IMR-90 (cell line): ENCODE measurements around the gene GRSF1. TPM values are rescaled to one million over a fixed set of nuclear protein-coding genes. Genes with fewer than 3 reads are reported as not detected.

ENCODE experiments used
- ATAC-seq: fragments of 200-7000 bp; cut with Tn5 transposase; 2 replicates; pipeline ENCODE4 v1.9.1; 2020; ENCODE audit warnings: low read depth, mild to moderate bottlenecking, moderate library complexity
- BruUV-seq: library from RNA; stranded (reverse); fragments of 400-500 nt; replicated peaks from 2 replicates; lab custom pipeline; 2021; lab: Mats Ljungman, UMichigan
- CTCF ChIA-PET: fragments of 300-600 bp; formaldehyde crosslinking; extraction: SDS; loops from one replicate; lab custom pipeline; 2021; ENCODE audit warnings: antibody characterized with exemption; lab: Yijun Ruan, JAX
- POLR2A ChIA-PET: fragments of 300-600 bp; sonication (Branson Sonifier 250); formaldehyde crosslinking; loops from one replicate; lab custom pipeline; 2022; ENCODE audit warnings: antibody characterized with exemption; ENCODE audit not compliant: unreplicated experiment; lab: Charles Lee
- DNase-seq: peaks from one replicate; pipeline ENCODE4 v3.0.0; 2013
- H2AFZ ChIP-seq: replicated peaks from 2 replicates; pipeline ENCODE3; 2013; ENCODE audit warnings: low read length, mild to moderate bottlenecking; ENCODE audit not compliant: poor library complexity
- H2AK5ac ChIP-seq: 2 replicates; pipeline ENCODE4 v1.6.1; 2013; ENCODE audit warnings: low read depth, low read length, inconsistent platforms
- H2AK9ac ChIP-seq: replicated peaks from 2 replicates; pipeline ENCODE3; 2013; ENCODE audit warnings: mild to moderate bottlenecking, low read depth, low read length, moderate library complexity; ENCODE audit not compliant: poor library complexity
- H2BK120ac ChIP-seq: 2 replicates; pipeline ENCODE4 v1.6.1; 2013; ENCODE audit warnings: low read depth, low read length, inconsistent platforms
- H2BK15ac ChIP-seq: 3 replicates; pipeline ENCODE4 v1.6.1; 2013; ENCODE audit warnings: low read depth, low read length, inconsistent platforms
- H2BK20ac ChIP-seq: 2 replicates; pipeline ENCODE4 v1.6.1; 2013; ENCODE audit warnings: low read depth, mild to moderate bottlenecking, inconsistent platforms, low read length, moderate library complexity
- H2BK5ac ChIP-seq: 2 replicates; pipeline ENCODE4 v1.6.1; 2013; ENCODE audit warnings: mild to moderate bottlenecking, low read depth, low read length, inconsistent platforms; ENCODE audit not compliant: poor library complexity, severe bottlenecking
- H3K14ac ChIP-seq: replicated peaks from 2 replicates; pipeline ENCODE4 v1.6.1; 2013; ENCODE audit warnings: low read depth, low read length, inconsistent platforms
- H3K18ac ChIP-seq: 2 replicates; pipeline ENCODE4 v1.6.1; 2013; ENCODE audit warnings: low read depth, low read length, control low read depth
- H3K23ac ChIP-seq: 2 replicates; pipeline ENCODE4 v1.6.1; 2013; ENCODE audit warnings: low read depth, low read length, inconsistent platforms
- H3K27ac ChIP-seq: 2 replicates; pipeline ENCODE4 v1.5.1; 2013; ENCODE audit warnings: mild to moderate bottlenecking, control low read depth, low read length; ENCODE audit not compliant: insufficient read depth
- H3K27me3 ChIP-seq: 2 replicates; pipeline ENCODE4 v1.6.1; 2013; ENCODE audit warnings: low read length; ENCODE audit not compliant: control insufficient read depth, insufficient read depth
- H3K36me3 ChIP-seq: 2 replicates; pipeline ENCODE4 v1.6.1; 2013; ENCODE audit warnings: low read length, mixed read lengths; ENCODE audit not compliant: control insufficient read depth, insufficient read depth
- H3K4ac ChIP-seq: 2 replicates; pipeline ENCODE4 v1.6.1; 2013; ENCODE audit warnings: low read depth, low read length, inconsistent platforms
- H3K4me1 ChIP-seq: 2 replicates; pipeline ENCODE4 v1.6.1; 2013; ENCODE audit warnings: low read length, mixed read lengths; ENCODE audit not compliant: control insufficient read depth, insufficient read depth
- H3K4me2 ChIP-seq: 2 replicates; pipeline ENCODE4 v1.6.1; 2013; ENCODE audit warnings: low read depth, mild to moderate bottlenecking, control low read depth, low read length, moderate library complexity
- H3K4me3 ChIP-seq: 2 replicates; pipeline ENCODE4 v1.5.1; 2013; ENCODE audit warnings: low read depth, mild to moderate bottlenecking, control low read depth, low read length, moderate library complexity; ENCODE audit not compliant: insufficient read depth
- H3K56ac ChIP-seq: 2 replicates; pipeline ENCODE4 v1.6.1; 2013; ENCODE audit warnings: low read length, inconsistent platforms; ENCODE audit not compliant: insufficient read depth; ENCODE audit errors: extremely low read depth
- H3K79me1 ChIP-seq, 2 experiments: 2 replicates each; pipeline ENCODE4 v1.6.1; 2013; ENCODE audit warnings: low read length in 2 of 2, inconsistent platforms in 1 of 2, low read depth in 1 of 2
- H3K9ac ChIP-seq: 2 replicates; pipeline ENCODE4 v1.6.1; 2013; ENCODE audit warnings: low read depth, low read length, control low read depth
- H3K9me1 ChIP-seq: 2 replicates; pipeline ENCODE4 v1.6.1; 2013; ENCODE audit warnings: low read length, inconsistent platforms; ENCODE audit not compliant: insufficient read depth
- H3K9me3 ChIP-seq: 2 replicates; pipeline ENCODE4 v1.6.1; 2013; ENCODE audit warnings: low read length; ENCODE audit not compliant: control insufficient read depth, insufficient read depth
- H4K20me1 ChIP-seq: 2 replicates; pipeline ENCODE4 v1.6.1; 2013; ENCODE audit warnings: low read length, inconsistent platforms; ENCODE audit not compliant: insufficient read depth
- H4K5ac ChIP-seq: 2 replicates; pipeline ENCODE4 v1.6.1; 2013; ENCODE audit warnings: mild to moderate bottlenecking, low read depth, low read length, control low read depth
- H4K8ac ChIP-seq, 2 experiments: 2 replicates each; pipeline ENCODE4 v1.6.1; 2013; ENCODE audit warnings: low read depth in 2 of 2, low read length in 2 of 2, control low read depth in 1 of 2, inconsistent platforms in 1 of 2
- H4K91ac ChIP-seq: 2 replicates; pipeline ENCODE4 v1.6.1; 2013; ENCODE audit warnings: low read depth, low read length, inconsistent platforms; ENCODE audit not compliant: insufficient read depth
- CHD1 ChIP-seq: IDR thresholded peaks from 2 replicates; pipeline ENCODE4 v1.6.1; 2012; ENCODE audit warnings: low read depth, low read length, improper control_type of control experiment
- CTCF ChIP-seq: conservative IDR thresholded peaks from 2 replicates; pipeline ENCODE4 v1.5.1; 2012; ENCODE audit warnings: mild to moderate bottlenecking, low read depth, low read length, improper control_type of control experiment
- MAZ ChIP-seq: IDR thresholded peaks from 2 replicates; pipeline ENCODE4 v1.6.1; 2012; ENCODE audit warnings: low read depth, mild to moderate bottlenecking, low read length, improper control_type of control experiment, moderate library complexity, borderline replicate concordance
- RFX5 ChIP-seq: IDR thresholded peaks from 2 replicates; pipeline ENCODE4 v1.8.0; 2012; ENCODE audit warnings: low read depth, mild to moderate bottlenecking, low read length, moderate library complexity
- SMC3 ChIP-seq: fragments of 150-350 bp; IDR thresholded peaks from 2 replicates; pipeline ENCODE4 v1.6.1; 2016; ENCODE audit warnings: low read depth, mild to moderate bottlenecking, antibody characterized with exemption, low read length, moderate library complexity
- WGBS, 2 experiments: methylation state at CpG; one replicate each; pipeline versions ENCODE4 v1.1.5 to v1.1.7; 2013; ENCODE audit warnings: missing lambda C conversion rate in 2 of 2; ENCODE audit not compliant: insufficient read length in 1 of 2; ENCODE audit errors: extremely low coverage in 2 of 2; 5-methylcytosine and 5-hydroxymethylcytosine counted together
- dilution Hi-C: fragments of 300-500 bp; cut with HindIII; formaldehyde crosslinking; loops from one replicate; pipeline ENCODE4 v1.14.3; 2018; ENCODE audit warnings: low sequenced_read_pairs; ENCODE audit not compliant: unreplicated experiment
- in situ Hi-C: fragments of 300-500 bp; cut with MboI; formaldehyde crosslinking; loops from 3 replicates; pipeline ENCODE4 v1.14.3; 2019; ENCODE audit warnings: low sequenced_read_pairs, inconsistent platforms, mixed read lengths
- intact Hi-C: fragments of 100-400 bp; cut with micrococcal nuclease; formaldehyde crosslinking; loops from 2 replicates; pipeline ENCODE4 v1.10.0; 2022
- polyA plus RNA-seq, 3 experiments: library from polyadenylated mRNA; depleted of rRNA; stranded (reverse); fragments of >200 nt; gene quantifications; 2 replicates each; pipeline ENCODE4 v1.2.3, GENCODE V29; 2012; ENCODE audit warnings: low replicate concordance in 1 of 3
- total RNA-seq: library from RNA; depleted of rRNA; stranded (reverse); fragments of >200 nt; gene quantifications from 2 replicates; pipeline ENCODE4 v1.2.3, GENCODE V29; 2012
- TF ChIP-seq, protein P1 (sequence below): fragments of 150-350 bp; IDR thresholded peaks from 2 replicates; pipeline ENCODE4 v1.6.1; 2016; ENCODE audit warnings: low read depth, mild to moderate bottlenecking, low read length, moderate library complexity, borderline replicate concordance
- TF ChIP-seq, protein P2 (sequence below): fragments of 150-350 bp; IDR thresholded peaks from 2 replicates; pipeline ENCODE4 v1.6.1; 2017; ENCODE audit warnings: mild to moderate bottlenecking, antibody characterized with exemption, low read length, low read depth

The GRSF1 gene
- total and polyA plus RNA-seq, 2 of the 4 experiments (the other 2 are of a cell fraction), result 67.7 to 71.5 TPM

- ChIA-PET CTCF (no interaction called here), POLR2A (no interaction called here)
- dilution Hi-C loops (no loop called here), intact Hi-C loops (no loop called here), in situ Hi-C loops (no loop called here)
- Histone ChIP-seq H4K5ac (no peak overlapping the region), H3K14ac (no peak overlapping the region), H3K4me2 (no peak overlapping the region), H4K8ac (no peak overlapping the region), H3K9me3 (no peaks in the 10 kb centered on the region), H3K4me1 (no peaks in the 10 kb centered on the region), H3K27me3 (no peaks in the 10 kb centered on the region), H2BK20ac (no peak overlapping the region), H2AK5ac (no peak overlapping the region), H2BK5ac (no peak overlapping the region), H3K9ac (no peak overlapping the region), H2BK120ac (no peak overlapping the region), H4K91ac (no peak overlapping the region), H2BK15ac (no peak overlapping the region), H3K4ac (no peak overlapping the region), H3K79me1 (peaks cover 0 to under 1% of the 10 kb centered on the region in 2 experiments; a peak in 1 of 4 replicates), H3K56ac (no peak overlapping the region), H3K18ac (no peak overlapping the region), H2AFZ (no peak overlapping the region), H2AK9ac (no peak overlapping the region), H3K9me1 (no peaks in the 10 kb centered on the region), H3K27ac (no peak overlapping the region), H3K4me3 (no peak overlapping the region), H3K23ac (no peak overlapping the region), H4K20me1 (no peaks in the 10 kb centered on the region), H3K36me3 (peaks cover 27% of the 10 kb centered on the region)
- no TSS peak for BruUV-seq
- 100% methylated on average over 2 of the region's 5 CpGs; no CpG with 5 or more reads in 1 of the 2 experiments for WGBS, 2 experiments
- TF ChIP-seq, protein P1, sequence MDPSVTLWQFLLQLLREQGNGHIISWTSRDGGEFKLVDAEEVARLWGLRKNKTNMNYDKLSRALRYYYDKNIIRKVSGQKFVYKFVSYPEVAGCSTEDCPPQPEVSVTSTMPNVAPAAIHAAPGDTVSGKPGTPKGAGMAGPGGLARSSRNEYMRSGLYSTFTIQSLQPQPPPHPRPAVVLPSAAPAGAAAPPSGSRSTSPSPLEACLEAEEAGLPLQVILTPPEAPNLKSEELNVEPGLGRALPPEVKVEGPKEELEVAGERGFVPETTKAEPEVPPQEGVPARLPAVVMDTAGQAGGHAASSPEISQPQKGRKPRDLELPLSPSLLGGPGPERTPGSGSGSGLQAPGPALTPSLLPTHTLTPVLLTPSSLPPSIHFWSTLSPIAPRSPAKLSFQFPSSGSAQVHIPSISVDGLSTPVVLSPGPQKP, result no peak
- TF ChIP-seq MAZ (no peak), RFX5 (no peak), CTCF (no peak), SMC3 (no peak), CHD1 (no peak)
- TF ChIP-seq, protein P2, sequence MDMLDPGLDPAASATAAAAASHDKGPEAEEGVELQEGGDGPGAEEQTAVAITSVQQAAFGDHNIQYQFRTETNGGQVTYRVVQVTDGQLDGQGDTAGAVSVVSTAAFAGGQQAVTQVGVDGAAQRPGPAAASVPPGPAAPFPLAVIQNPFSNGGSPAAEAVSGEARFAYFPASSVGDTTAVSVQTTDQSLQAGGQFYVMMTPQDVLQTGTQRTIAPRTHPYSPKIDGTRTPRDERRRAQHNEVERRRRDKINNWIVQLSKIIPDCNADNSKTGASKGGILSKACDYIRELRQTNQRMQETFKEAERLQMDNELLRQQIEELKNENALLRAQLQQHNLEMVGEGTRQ, result no peak
- no peak for ATAC-seq
- no peak for DNase-seq
Observed at GRCh38 chr4:70818173-70818855, 21.4 kb downstream of the GRSF1 start.
